ENCODE data around the gene TULP1. TPM values are rescaled to one million over a fixed set of nuclear protein-coding genes. Genes with fewer than 3 reads are reported as not detected.
A peak's percentile ranks its signal among the peaks of the same experiment; 100 is the strongest.

TULP1 gene
- total and polyA plus RNA-seq, 2 of the 13 experiments (the other 11 are each of a cell fraction or from before 2014, with no cell fraction given): not detected

DNA sequence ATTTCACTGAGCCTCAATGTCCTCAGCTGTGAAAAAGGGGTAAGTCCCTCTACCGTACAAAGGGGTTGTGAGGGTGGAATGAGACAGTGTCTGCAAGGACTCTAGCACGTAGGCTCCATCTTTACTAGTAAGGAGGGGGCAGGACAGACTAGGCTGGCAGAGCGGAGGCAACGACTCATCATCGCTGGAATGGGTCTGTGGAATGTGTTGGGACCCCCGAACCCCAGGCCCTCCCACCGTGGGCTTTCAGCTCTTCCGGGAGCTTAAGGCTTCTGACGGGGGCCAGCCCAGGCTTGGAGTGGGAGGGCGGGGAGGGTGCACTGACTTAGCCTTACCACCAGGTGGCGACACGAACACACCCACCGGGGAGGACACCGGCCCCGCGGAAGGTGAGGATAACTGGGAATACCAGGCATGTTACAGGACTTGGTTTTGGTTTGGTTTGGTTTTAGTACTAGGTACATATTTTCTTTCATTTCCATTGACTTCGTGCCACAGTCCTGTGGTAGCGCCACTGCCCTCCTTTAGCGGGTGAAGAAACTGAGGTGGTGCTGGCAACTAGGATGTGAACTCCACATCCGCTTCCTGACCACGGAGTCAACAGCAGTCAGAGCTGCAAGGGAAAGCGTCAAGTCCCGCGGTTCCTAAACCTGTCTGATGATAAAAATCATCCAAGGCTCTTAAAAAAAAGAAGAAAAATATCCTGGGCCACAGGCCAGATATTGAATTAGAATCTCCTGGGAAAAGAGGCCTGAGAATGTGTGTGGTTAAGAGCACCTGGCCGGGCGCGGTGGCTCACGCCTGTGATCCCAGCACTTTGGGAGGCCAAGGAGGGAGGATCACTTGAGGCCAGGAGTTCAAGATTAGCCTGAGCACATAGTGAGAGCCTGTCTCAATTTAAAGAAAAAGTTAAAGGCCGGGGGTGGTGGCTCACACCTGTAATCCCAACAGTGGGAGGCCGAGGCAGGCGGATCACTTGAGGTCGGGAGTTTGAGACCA lies 10.3 kb upstream of the TULP1 start (continued):
- TF ChIP-seq CREM (IDR thresholded peaks at IDR 0.05) (no peak), CREM (CRISPR knock-in tag; IDR thresholded peaks at IDR 0.05) (no peak), HNRNPK (IDR thresholded peaks at IDR 0.05; ENCODE audit: low read depth, low read length, poor library complexity, severe bottlenecking) (no peak), ZNF136 (CRISPR knock-in tag; IDR thresholded peaks at IDR 0.05; ENCODE audit: low read depth) (no peak), ZNF629 (CRISPR knock-in tag; conservative IDR thresholded peaks at IDR 0.05) (no peak), ZNF10 (CRISPR knock-in tag; IDR thresholded peaks at IDR 0.05; ENCODE audit: borderline replicate concordance, low read depth) (no peak), PHF8 (CRISPR knock-in tag; IDR thresholded peaks at IDR 0.05) (no peak), POLR2G (IDR thresholded peaks at IDR 0.05; ENCODE audit: low read depth, low read length) (no peak), BCL6 (CRISPR knock-in tag; IDR thresholded peaks at IDR 0.05) (no peak), ZNF713 (CRISPR knock-in tag; IDR thresholded peaks at IDR 0.05) (0 out of 2 replicates have a peak, but pooled peaks have one; percentile 63), THAP11 (CRISPR knock-in tag; IDR thresholded peaks at IDR 0.05) (no peak), ZNF614 (CRISPR knock-in tag; IDR thresholded peaks at IDR 0.05; ENCODE audit: borderline replicate concordance) (0 out of 2 replicates have a peak, but pooled peaks have one; percentile 50), ZNF883 (CRISPR knock-in tag; IDR thresholded peaks at IDR 0.05; ENCODE audit: not compliant biosample characterization) (no peak), ZNF317 (CRISPR knock-in tag; IDR thresholded peaks at IDR 0.05) (no peak), ARNT2 (CRISPR knock-in tag; IDR thresholded peaks at IDR 0.05; ENCODE audit: low read depth) (0 out of 2 replicates have a peak, but pooled peaks have one; percentile 22), NPAS2 (CRISPR knock-in tag; IDR thresholded peaks at IDR 0.05; ENCODE audit: borderline replicate concordance) (no peak), NCOA5 (CRISPR knock-in tag; IDR thresholded peaks at IDR 0.05) (no peak), KDM6A (CRISPR knock-in tag; IDR thresholded peaks at IDR 0.05; ENCODE audit: low read depth) (no peak), NFE2 (CRISPR knock-in tag; IDR thresholded peaks at IDR 0.05) (no peak), MATR3 (CRISPR knock-in tag; IDR thresholded peaks at IDR 0.05) (no peak), FOSL2 (CRISPR knock-in tag; IDR thresholded peaks at IDR 0.05) (peak; percentile 19; the same call in 1 of the 2 replicates), PCBP2 (optimal IDR thresholded peaks at IDR 0.05; ENCODE audit: low read depth, low read length, poor library complexity, severe bottlenecking) (no peak), YEATS4 (CRISPR knock-in tag; IDR thresholded peaks at IDR 0.05; ENCODE audit: borderline replicate concordance) (no peak), ZNF558 (CRISPR knock-in tag; IDR thresholded peaks at IDR 0.05; ENCODE audit: borderline replicate concordance) (no peak), PHF20 (CRISPR knock-in tag; IDR thresholded peaks at IDR 0.05) (no peak)
- TF ChIP-seq, protein P1, sequence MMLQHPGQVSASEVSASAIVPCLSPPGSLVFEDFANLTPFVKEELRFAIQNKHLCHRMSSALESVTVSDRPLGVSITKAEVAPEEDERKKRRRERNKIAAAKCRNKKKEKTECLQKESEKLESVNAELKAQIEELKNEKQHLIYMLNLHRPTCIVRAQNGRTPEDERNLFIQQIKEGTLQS (CRISPR knock-in tag; IDR thresholded peaks at IDR 0.05): no peak
- TF ChIP-seq, protein P2, sequence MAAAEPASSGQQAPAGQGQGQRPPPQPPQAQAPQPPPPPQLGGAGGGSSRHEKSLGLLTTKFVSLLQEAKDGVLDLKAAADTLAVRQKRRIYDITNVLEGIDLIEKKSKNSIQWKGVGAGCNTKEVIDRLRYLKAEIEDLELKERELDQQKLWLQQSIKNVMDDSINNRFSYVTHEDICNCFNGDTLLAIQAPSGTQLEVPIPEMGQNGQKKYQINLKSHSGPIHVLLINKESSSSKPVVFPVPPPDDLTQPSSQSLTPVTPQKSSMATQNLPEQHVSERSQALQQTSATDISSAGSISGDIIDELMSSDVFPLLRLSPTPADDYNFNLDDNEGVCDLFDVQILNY (CRISPR knock-in tag; conservative IDR thresholded peaks at IDR 0.05): no peak
- TF ChIP-seq, protein P3, sequence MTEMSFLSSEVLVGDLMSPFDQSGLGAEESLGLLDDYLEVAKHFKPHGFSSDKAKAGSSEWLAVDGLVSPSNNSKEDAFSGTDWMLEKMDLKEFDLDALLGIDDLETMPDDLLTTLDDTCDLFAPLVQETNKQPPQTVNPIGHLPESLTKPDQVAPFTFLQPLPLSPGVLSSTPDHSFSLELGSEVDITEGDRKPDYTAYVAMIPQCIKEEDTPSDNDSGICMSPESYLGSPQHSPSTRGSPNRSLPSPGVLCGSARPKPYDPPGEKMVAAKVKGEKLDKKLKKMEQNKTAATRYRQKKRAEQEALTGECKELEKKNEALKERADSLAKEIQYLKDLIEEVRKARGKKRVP (CRISPR knock-in tag; IDR thresholded peaks at IDR 0.05): no peak
- TF ChIP-seq, protein P4, sequence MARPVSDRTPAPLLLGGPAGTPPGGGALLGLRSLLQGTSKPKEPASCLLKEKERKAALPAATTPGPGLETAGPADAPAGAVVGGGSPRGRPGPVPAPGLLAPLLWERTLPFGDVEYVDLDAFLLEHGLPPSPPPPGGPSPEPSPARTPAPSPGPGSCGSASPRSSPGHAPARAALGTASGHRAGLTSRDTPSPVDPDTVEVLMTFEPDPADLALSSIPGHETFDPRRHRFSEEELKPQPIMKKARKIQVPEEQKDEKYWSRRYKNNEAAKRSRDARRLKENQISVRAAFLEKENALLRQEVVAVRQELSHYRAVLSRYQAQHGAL (CRISPR knock-in tag; IDR thresholded peaks at IDR 0.05; ENCODE audit: not compliant biosample characterization): no peak
